Gastrocnemius medialis (tissue), 4 donors: ENCODE data around the gene MT1G.

Experiments
- CTCF ChIP-seq, 5 experiments: fragments of 450-650 bp in 3 of 5; fragments of 200-600 bp in 2 of 5; sonication (generic) in 2 of 5; IDR thresholded peaks in 4 of 5; conservative IDR thresholded peaks in 1 of 5; 1 replicate in 4 of 5; 2 replicates in 1 of 5; pipeline ENCODE4 v1.5.1; 2016 to 2019; ENCODE audit warnings: antibody characterized with exemption in 5 of 5, mild to moderate bottlenecking in 3 of 5, moderate library complexity in 3 of 5
- POLR2A ChIP-seq, 2 donors: fragments of 450-650 bp; IDR thresholded peaks; one replicate each; pipeline ENCODE4 v1.6.1; 2017; ENCODE audit warnings: antibody characterized with exemption in 2 of 2, mild to moderate bottlenecking in 2 of 2, moderate library complexity in 2 of 2

- TF ChIP-seq POLR2A (IDR thresholded peaks at IDR 0.05) (no peak), CTCF (IDR thresholded peaks at IDR 0.05 in 4 of 5, conservative IDR thresholded peaks at IDR 0.05 in 1 of 5) (no peak)
These were observed 44.2 kb downstream of the MT1G start for GRCh38 chr16:56623637-56624036.
